ENCODE data around the gene PKDREJ.

PKDREJ gene

GRCh38 chr22:46233231-46233630 is 29.9 kb downstream of the PKDREJ start:
- TF ChIP-seq JUND (IDR thresholded peaks at IDR 0.05; ENCODE audit: low read depth) = no peak
- DNase-seq (ENCODE audit: low read depth in 1 of 2, low spot score in 1 of 2) = no peak

GRCh38 chr22:46230262-46230901 is 32.8 kb downstream of the PKDREJ start:
- in situ Hi-C loops (cut with HindIII; ENCODE audit: low pct_unique_long_range_greater_than_20kb, low sequenced_read_pairs) = no loop called here
- TF ChIP-seq JUND (IDR thresholded peaks at IDR 0.05; ENCODE audit: low read depth) = no peak
- DNase-seq (ENCODE audit: low read depth in 1 of 2, low spot score in 1 of 2) = peak in 1 of 2 experiments; percentile 10

More at GRCh38 chr22:46233231-46233630, 29.9 kb downstream of the PKDREJ start:
- in situ Hi-C loops (cut with HindIII; ENCODE audit: low pct_unique_long_range_greater_than_20kb, low sequenced_read_pairs) = no loop called here

GRCh38 chr22:46229701-46230100 is 33.4 kb downstream of the PKDREJ start:
- in situ Hi-C loops (cut with HindIII; ENCODE audit: low pct_unique_long_range_greater_than_20kb, low sequenced_read_pairs) = no loop called here
- TF ChIP-seq JUND (IDR thresholded peaks at IDR 0.05; ENCODE audit: low read depth) = no peak
- peak; percentile 33 to 67 for DNase-seq (ENCODE audit: low read depth in 1 of 2, low spot score in 1 of 2)

GRCh38 chr22:46226577-46226976 is 36.6 kb downstream of the PKDREJ start:
- no peak for DNase-seq (ENCODE audit: low read depth in 1 of 2, low spot score in 1 of 2)
- in situ Hi-C loops (cut with HindIII; ENCODE audit: low pct_unique_long_range_greater_than_20kb, low sequenced_read_pairs) = no loop called here
- no peak for TF ChIP-seq JUND (IDR thresholded peaks at IDR 0.05; ENCODE audit: low read depth)

- no peak for TF ChIP-seq JUND (IDR thresholded peaks at IDR 0.05; ENCODE audit: low read depth)
- in situ Hi-C loops (cut with HindIII; ENCODE audit: low pct_unique_long_range_greater_than_20kb, low sequenced_read_pairs) = no loop called here
- no peak for DNase-seq (ENCODE audit: low read depth in 1 of 2, low spot score in 1 of 2)
These were observed 37.5 kb downstream of the PKDREJ start for GRCh38 chr22:46225631-46226030.

GRCh38 chr22:46224898-46225290 is 38.2 kb downstream of the PKDREJ start:
- in situ Hi-C loops (cut with HindIII; ENCODE audit: low pct_unique_long_range_greater_than_20kb, low sequenced_read_pairs) = no loop called here
- DNase-seq (ENCODE audit: low read depth in 1 of 2, low spot score in 1 of 2) = no peak
- TF ChIP-seq JUND (IDR thresholded peaks at IDR 0.05; ENCODE audit: low read depth) = no peak

GRCh38 chr22:46224044-46224897 is 38.9 kb downstream of the PKDREJ start:
- in situ Hi-C loops (cut with HindIII; ENCODE audit: low pct_unique_long_range_greater_than_20kb, low sequenced_read_pairs) = no loop called here
- DNase-seq (ENCODE audit: low read depth in 1 of 2, low spot score in 1 of 2) = no peak
- TF ChIP-seq JUND (IDR thresholded peaks at IDR 0.05; ENCODE audit: low read depth) = no peak

GRCh38 chr22:46220921-46221320 is 42.2 kb downstream of the PKDREJ start:
- in situ Hi-C loops (cut with HindIII; ENCODE audit: low pct_unique_long_range_greater_than_20kb, low sequenced_read_pairs) = no loop called here
- no peak for TF ChIP-seq JUND (IDR thresholded peaks at IDR 0.05; ENCODE audit: low read depth)
- no peak for DNase-seq (ENCODE audit: low read depth in 1 of 2, low spot score in 1 of 2)

- DNase-seq (ENCODE audit: low read depth in 1 of 2, low spot score in 1 of 2) = no peak
- in situ Hi-C loops (cut with HindIII; ENCODE audit: low pct_unique_long_range_greater_than_20kb, low sequenced_read_pairs) = no loop called here
- TF ChIP-seq JUND (IDR thresholded peaks at IDR 0.05; ENCODE audit: low read depth) = no peak
These were observed 43.5 kb downstream of the PKDREJ start for GRCh38 chr22:46219636-46220035.

GRCh38 chr22:46214616-46215015 is 48.5 kb downstream of the PKDREJ start:
- no peak for TF ChIP-seq JUND (IDR thresholded peaks at IDR 0.05; ENCODE audit: low read depth)
- no peak for DNase-seq (ENCODE audit: low read depth in 1 of 2, low spot score in 1 of 2)
- in situ Hi-C loops (cut with HindIII; ENCODE audit: low pct_unique_long_range_greater_than_20kb, low sequenced_read_pairs) = no loop called here

- no peak for DNase-seq (ENCODE audit: low read depth in 1 of 2, low spot score in 1 of 2)
- TF ChIP-seq JUND (IDR thresholded peaks at IDR 0.05; ENCODE audit: low read depth) = no peak
- in situ Hi-C loops (cut with HindIII; ENCODE audit: low pct_unique_long_range_greater_than_20kb, low sequenced_read_pairs) = no loop called here
These were observed 49.0 kb downstream of the PKDREJ start for GRCh38 chr22:46214149-46214548.

GRCh38 chr22:46213052-46213451 is 50.1 kb downstream of the PKDREJ start:
- no peak for TF ChIP-seq JUND (IDR thresholded peaks at IDR 0.05; ENCODE audit: low read depth)
- in situ Hi-C loops (cut with HindIII; ENCODE audit: low pct_unique_long_range_greater_than_20kb, low sequenced_read_pairs) = no loop called here
- no peak for DNase-seq (ENCODE audit: low read depth in 1 of 2, low spot score in 1 of 2)

- DNase-seq (ENCODE audit: low read depth in 1 of 2, low spot score in 1 of 2) = no peak
- in situ Hi-C loops (cut with HindIII; ENCODE audit: low pct_unique_long_range_greater_than_20kb, low sequenced_read_pairs) = no loop called here
- TF ChIP-seq JUND (IDR thresholded peaks at IDR 0.05; ENCODE audit: low read depth) = no peak
These were observed 50.9 kb downstream of the PKDREJ start for GRCh38 chr22:46212195-46212594.

Measured in T47D (cell line).